AG20443 (cell line): ENCODE results near the gene CUL4A.
"Not testable (repeated sequence)": the region's sequence is repeated elsewhere in the genome, so short reads cannot be mapped to it uniquely, and the experiment has no call there.

Experiments
- DNase-seq: peaks from one replicate; pipeline ENCODE4 v3.0.0; 2012; ENCODE audit warnings: low spot score, mixed read lengths

Gene CUL4A

GRCh38 chr13:113291129-113291528 is 81.7 kb downstream of the CUL4A start:
- no peak for DNase-seq

DNA sequence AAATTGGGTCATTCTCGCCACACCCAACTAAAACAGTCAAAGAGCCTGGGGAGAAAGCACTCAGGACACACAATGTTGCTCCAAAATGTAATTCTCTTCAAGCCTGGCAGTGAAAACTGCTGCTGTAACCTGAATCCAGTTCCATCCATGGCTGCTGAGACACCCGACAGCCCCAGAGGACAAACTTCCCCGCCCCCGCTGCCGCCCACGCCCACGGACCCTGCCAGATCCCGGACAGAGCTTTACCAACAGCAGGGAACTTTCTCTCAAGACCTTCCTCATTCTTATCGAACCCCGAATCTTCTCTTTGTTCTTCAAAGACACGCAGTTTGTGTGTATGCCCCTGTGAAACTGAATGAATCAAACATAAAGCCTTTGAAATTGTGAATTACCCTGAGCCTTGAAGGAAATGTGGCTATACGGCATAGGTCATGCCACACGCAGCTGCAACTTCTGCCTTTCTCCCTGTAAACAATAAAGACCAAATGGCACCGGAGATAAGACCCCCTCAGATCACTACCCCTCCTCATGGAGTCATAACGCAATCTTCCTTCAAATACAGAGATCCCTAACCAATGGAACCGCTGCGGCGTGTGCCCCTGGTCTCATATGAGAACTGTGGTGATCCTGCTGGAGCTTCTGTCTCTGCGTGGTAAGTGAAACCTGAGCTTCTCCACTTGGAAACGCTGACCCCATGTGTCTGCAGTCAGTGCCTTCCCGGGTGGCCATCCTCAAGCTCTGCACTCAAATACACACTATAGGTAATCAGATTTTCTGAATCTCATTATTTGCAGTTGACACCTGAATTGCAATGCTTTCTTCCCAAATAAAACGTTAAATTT is 82.8 kb downstream of the CUL4A start:
- DNase-seq, result peak; percentile 60

DNA sequence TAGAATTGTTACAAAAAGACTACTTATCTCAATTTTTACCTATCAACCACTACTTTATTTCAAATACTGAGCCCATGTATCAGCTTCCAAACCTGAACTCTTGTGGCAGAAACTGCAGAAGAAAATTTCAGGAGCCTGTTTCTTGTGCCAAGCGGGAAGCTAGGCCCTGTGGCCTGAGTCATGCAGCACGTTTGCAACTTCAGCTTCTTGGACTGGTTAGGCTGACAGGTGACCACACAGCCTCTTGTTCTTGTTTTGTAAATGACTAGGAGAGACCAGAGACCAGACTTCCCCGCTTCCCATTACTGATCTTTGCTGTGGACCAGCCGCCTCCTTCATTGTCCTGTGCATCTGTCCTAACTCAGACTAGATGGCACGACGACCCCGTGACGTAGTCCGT is 84.3 kb downstream of the CUL4A start:
- DNase-seq, result no peak

- no peak for DNase-seq
These were observed 86.4 kb downstream of the CUL4A start for GRCh38 chr13:113295776-113296175.

DNA sequence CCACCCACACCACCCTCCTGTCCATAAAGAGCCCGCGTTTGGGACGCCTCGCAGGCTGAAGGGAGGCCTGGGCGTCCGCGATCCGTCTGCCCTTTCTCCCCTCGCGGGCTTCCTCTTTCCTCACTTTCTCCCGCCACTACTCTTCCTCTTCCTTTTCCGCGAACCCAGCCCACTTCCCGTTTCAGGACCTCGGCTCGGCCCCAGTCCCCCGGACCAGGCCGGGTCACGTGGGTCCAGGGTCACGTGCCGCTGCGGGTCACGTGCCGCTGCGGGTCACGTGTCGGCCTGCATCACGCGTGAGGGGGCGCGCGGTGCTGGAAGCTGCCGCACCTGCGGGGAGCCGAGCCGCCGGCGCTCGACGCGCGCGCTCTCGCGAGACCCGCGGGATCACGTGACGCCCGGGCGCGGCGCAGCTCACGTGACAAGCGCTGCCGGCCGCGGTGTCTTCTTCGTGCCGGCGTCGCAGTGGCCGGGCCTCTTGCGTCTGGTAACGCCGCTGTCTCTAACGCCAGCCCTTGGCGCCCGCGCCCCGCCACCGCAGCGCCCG is 87.5 kb downstream of the CUL4A start, which contains the start of gene LAMP1:
Gene LAMP1 (plus strand): TSS at position 417 of the 547 bp plus-strand sequence. CDS start 196 bp downstream, outside the sequence.
- DNase-seq, result peak; percentile 99

DNA sequence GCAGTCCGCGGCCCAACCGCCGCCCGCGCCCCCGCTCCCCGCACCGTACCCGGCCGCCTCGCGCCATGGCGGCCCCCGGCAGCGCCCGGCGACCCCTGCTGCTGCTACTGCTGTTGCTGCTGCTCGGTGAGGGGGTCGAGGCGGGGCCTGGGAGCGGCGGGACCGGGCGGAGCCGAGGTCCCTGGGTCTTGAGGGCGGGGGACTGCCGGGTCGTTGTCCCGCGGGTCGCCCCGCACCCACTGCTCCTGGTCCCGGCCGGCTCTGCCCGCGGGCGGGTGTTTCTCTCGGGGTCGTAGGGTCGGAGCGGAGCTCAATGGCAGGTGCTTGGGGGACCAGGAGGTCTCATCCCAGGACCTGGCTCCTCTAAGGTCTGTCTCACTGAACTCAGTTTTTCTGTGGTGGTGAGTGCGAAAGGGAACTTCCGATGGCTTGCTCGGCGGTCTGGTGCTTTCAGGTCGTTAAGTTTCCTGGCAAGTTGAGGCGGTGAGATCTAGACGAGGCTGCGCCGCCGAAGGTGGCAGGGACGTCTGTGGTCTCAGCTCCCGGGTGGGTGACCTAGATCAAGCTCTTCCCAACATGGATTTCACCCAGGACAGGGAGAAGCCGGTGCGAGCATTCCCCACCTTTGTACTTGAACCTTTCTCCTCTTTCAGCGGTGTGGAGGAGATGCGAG is 88.1 kb downstream of the CUL4A start:
- peak; percentile 31 for DNase-seq

DNA sequence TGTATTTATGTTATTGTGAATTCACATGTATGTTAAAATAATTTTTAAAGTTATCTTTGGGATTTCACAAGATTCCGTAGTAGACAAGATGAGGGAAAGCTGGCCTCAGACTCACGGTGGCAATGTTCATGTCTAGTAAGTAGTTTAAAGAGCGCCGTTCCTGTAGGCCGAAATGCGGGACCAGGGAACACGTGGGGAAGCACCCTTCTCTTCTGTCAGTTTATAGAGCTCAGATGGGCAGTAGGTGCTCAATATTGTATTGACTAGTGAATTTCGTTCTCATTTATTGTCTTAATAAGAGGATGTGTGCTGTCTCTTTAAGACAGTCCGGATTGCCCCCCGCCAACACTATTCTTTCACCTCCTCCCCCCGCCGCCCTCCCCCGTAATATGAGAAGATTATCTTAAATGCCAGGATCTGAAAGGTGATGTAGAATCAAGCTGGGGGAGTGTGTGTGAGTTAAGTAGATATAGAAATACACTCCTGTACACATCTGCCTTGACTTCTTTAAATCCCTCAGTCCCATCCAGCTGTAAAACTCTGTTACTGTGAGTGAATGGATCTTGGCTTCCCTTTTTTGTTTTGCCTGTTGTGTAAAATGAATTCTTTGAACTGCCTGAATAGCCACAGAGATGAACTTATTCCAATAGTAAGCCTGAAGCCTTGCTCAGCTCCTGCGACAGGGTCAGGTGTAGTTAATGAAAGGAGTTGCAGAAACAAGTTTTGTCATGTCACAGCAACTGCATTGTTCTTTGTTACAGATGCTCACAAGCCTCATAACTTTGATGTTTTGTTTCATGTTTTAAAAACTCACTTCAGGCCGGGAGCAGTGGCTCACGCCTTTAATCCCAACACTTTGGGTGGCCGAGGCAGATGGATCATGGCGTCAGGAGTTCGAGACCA is 88.9 kb downstream of the CUL4A start:
- DNase-seq, result no peak

- DNase-seq, result no peak
These were observed 90.5 kb downstream of the CUL4A start for GRCh38 chr13:113299951-113300350.

DNA sequence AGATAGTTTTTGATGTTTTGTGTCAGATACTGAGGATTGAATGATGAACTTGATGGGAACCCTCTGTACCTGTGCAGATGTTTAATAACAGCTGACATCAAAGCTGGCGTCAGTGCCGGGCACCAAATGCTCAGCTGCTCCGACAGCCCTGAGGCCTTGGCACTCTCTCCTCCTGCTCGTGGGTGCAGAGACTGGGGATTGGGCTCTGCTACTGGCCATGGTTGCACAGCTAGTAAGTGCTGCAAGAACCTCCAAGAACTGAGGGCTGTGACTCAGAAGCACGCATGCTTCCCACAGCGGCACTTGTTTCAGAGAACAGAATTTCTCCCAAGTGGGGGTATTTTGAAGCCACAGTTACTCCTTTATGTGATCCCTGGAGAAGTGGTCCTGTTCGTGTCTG is 93.6 kb downstream of the CUL4A start:
- no peak for DNase-seq

DNA sequence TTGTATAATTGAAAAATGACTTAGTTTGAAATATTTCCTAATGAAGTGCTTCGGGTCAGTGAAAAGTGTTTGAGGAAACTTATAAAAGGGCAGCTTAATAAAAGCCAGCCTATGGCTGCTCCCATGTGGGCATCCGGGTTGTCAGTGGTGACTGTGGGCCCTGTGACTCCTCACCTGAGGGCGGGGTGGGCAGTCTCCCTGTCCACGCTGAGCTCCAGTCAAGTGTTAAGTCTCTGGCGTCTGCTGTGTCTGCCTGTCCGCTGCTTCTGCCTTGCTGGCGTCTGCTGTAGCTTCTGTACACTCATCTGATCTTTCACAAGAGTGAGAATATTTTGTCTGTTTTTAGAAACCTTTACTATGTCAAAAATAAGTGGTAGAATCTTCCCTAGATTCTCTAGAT is 94.7 kb downstream of the CUL4A start:
- DNase-seq, result no peak

DNA sequence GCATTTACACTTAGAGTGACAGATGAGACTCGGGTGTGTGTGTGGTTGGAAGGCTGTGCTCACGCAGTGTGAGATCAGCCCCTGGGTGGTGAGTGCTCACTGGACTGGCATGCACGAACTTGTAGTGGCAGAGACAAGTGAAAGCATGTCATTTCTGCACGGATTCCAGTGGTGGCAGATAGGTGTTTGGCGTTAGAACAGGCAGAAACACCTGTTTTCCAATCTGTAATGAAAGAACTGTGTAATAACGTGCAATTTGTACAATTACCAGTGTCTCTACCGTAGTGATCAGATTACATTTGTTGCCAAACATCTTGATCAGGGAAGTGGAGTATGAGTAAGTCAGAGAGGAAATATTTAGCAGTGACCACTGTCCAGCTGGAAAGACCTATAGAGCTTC is 95.8 kb downstream of the CUL4A start:
- DNase-seq, result peak; percentile 71

DNA sequence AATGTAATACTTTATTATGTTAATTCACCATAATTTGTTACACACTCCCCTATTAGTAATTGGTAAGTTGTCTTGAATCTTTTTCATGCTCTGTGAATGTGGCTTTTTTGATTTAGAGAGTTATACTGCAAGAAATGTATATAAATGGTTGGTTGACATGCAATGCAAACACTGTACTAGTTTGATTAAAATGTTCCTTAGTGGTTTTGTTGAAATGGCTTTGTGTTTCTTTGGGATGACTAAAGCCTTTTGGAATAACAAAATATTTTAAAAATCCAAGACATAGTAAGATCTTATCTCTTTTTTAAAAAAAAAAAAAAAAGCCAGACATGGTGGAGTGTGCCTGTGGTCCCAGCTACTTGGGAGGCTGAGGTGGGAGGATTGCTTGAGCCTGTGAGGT is 98.1 kb downstream of the CUL4A start:
- DNase-seq, result no peak

DNA sequence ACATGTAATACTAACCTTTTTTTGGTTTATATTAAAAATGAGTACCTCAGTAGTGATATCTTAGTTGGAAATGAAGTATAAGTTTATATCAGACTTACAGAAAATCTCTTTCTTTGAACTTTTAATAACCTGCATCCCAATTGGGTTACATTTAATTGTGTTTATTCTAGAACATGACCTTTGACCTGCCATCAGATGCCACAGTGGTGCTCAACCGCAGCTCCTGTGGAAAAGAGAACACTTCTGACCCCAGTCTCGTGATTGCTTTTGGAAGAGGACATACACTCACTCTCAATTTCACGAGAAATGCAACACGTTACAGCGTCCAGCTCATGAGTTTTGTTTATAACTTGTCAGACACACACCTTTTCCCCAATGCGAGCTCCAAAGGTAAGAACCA is 100.1 kb downstream of the CUL4A start:
- DNase-seq, result no peak

GRCh38 chr13:113314112-113314511 is 104.7 kb downstream of the CUL4A start:
- not testable (repeated sequence) for DNase-seq

DNA sequence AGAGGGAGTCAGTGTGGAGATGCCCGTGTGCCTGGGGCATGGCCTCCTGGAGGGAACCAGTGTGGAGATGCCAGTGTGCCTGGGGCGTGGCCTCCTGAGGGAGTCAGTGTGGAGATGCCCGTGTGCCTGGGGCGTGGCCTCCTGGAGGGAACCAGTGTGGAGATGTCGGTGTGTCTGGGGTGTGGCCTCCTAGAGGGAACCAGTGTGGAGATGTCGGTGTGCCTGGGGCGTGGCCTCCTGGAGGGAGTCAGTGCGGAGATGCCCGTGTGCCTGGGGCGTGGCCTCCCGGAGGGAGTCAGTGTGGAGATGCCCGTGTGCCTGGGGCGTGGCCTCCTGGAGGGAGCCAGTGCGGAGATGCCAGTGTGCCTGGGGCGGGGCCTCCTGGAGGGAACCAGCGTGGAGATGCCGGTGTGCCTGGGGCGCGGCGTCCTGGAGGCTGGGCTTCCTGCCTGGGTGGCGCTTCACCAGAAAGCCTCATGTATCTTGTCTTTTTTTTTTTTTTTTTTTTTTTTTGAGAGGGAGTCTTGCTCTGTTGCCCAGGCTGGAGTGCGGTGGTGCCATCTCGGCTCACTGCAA is 105.6 kb downstream of the CUL4A start:
- DNase-seq, result not testable (repeated sequence)

- no peak for DNase-seq
These were observed 106.6 kb downstream of the CUL4A start for GRCh38 chr13:113315992-113316391.
